ENCODE results near the gene SLC2A4.
"Not testable (repeated sequence)": the region's sequence is repeated elsewhere in the genome, so short reads cannot be mapped to it uniquely, and the experiment has no call there.

SLC2A4 gene

GRCh38 chr17:7281074-7281952, at the start of gene SLC2A4:
TSS of gene SLC2A4 (plus strand) at chr17:7281718. CDS start at chr17:7281935, 217 bp downstream.
- DNase-seq: no peak

- no peak for DNase-seq
These were observed 49.4 kb upstream of the SLC2A4 start for GRCh38 chr17:7232114-7232513.

- no peak for DNase-seq
These were observed 47.8 kb upstream of the SLC2A4 start for GRCh38 chr17:7233701-7234082.

GRCh38 chr17:7234083-7234951, 47.2 kb upstream of the SLC2A4 start, which contains the start of gene DVL2:
TSS of gene DVL2 (minus strand) at chr17:7234517. CDS start at chr17:7234262, 255 bp downstream.
- no peak for DNase-seq

- DNase-seq: no peak
These were observed 45.5 kb upstream of the SLC2A4 start for GRCh38 chr17:7235693-7236665.

GRCh38 chr17:7236808-7237207, 44.7 kb upstream of the SLC2A4 start:
- no peak for DNase-seq

- DNase-seq: no peak
These were observed 44.2 kb upstream of the SLC2A4 start for GRCh38 chr17:7237266-7237760.

- no peak for DNase-seq
These were observed 43.6 kb upstream of the SLC2A4 start for GRCh38 chr17:7237761-7238419.

- DNase-seq: no peak
These were observed 43.0 kb upstream of the SLC2A4 start for GRCh38 chr17:7238420-7239090.

GRCh38 chr17:7239091-7240027, 42.2 kb upstream of the SLC2A4 start, which contains the start of gene PHF23:
TSS of gene PHF23 (minus strand) at chr17:7239457. CDS start at chr17:7239279, 178 bp downstream.
- DNase-seq: peak; percentile 87

GRCh38 chr17:7240375-7240774, 41.1 kb upstream of the SLC2A4 start:
- DNase-seq: no peak

GRCh38 chr17:7241090-7241733, 40.3 kb upstream of the SLC2A4 start:
- no peak for DNase-seq

- no peak for DNase-seq
These were observed 39.5 kb upstream of the SLC2A4 start, which contains the start of gene GABARAP for GRCh38 chr17:7241783-7242716. TSS of gene GABARAP (minus strand) at chr17:7242449. CDS start at chr17:7242330, 119 bp downstream.

- peak; percentile 50 for DNase-seq
These were observed 38.6 kb upstream of the SLC2A4 start for GRCh38 chr17:7242717-7243452.

- no peak for DNase-seq
These were observed 38.1 kb upstream of the SLC2A4 start for GRCh38 chr17:7243453-7243729.

- DNase-seq: not testable (repeated sequence)
These were observed 37.7 kb upstream of the SLC2A4 start for GRCh38 chr17:7243838-7244237.

GRCh38 chr17:7246779-7247178, 34.7 kb upstream of the SLC2A4 start:
- DNase-seq: no peak
